ENCODE results near the gene PHKB.
"Not testable (repeated sequence)": the region's sequence is repeated elsewhere in the genome, so short reads cannot be mapped to it uniquely, and the experiment has no call there.

DNA sequence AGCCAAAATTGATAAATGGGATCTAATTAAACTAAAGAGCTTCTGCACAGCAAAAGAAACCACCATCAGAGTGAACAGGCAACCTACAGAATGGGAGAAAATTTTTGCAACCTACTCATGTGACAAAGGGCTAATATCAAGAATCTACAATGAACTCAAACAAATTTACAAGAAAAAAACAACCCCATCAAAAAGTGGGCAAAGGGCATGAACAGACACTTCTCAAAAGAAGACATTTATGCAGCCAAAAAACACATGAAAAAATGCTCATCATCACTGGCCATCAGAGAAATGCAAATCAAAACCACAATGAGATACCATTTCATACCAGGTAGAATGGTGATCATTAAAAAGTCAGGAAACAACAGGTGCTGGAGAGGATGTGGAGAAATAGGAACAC is 18.2 kb upstream of the PHKB start:
- TF ChIP-seq, protein P1, sequence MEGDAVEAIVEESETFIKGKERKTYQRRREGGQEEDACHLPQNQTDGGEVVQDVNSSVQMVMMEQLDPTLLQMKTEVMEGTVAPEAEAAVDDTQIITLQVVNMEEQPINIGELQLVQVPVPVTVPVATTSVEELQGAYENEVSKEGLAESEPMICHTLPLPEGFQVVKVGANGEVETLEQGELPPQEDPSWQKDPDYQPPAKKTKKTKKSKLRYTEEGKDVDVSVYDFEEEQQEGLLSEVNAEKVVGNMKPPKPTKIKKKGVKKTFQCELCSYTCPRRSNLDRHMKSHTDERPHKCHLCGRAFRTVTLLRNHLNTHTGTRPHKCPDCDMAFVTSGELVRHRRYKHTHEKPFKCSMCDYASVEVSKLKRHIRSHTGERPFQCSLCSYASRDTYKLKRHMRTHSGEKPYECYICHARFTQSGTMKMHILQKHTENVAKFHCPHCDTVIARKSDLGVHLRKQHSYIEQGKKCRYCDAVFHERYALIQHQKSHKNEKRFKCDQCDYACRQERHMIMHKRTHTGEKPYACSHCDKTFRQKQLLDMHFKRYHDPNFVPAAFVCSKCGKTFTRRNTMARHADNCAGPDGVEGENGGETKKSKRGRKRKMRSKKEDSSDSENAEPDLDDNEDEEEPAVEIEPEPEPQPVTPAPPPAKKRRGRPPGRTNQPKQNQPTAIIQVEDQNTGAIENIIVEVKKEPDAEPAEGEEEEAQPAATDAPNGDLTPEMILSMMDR (IDR thresholded peaks at IDR 0.05; ENCODE audit: low read depth, low read length, poor library complexity, severe bottlenecking), result not testable (repeated sequence)
- not testable (repeated sequence) for TF ChIP-seq EZH2phosphoT487 (IDR thresholded peaks at IDR 0.05; ENCODE audit: borderline replicate concordance, low read length)

Data from DOHH2 (cell line).